ENCODE results near the gene COL1A1. TPM values are rescaled to one million over a fixed set of nuclear protein-coding genes. Genes with fewer than 3 reads are reported as not detected.

The COL1A1 gene
- total and polyA plus RNA-seq, 2 of the 13 experiments (the other 11 are each of a cell fraction or from before 2014, with no cell fraction given) = 0.05 TPM; not detected in 1

GRCh38 chr17:50161023-50161910 lies 40.2 kb downstream of the COL1A1 start (continued):
- TF ChIP-seq ZNF841 (CRISPR knock-in tag; IDR thresholded peaks at IDR 0.05; ENCODE audit: borderline replicate concordance) (no peak), PPARG (CRISPR knock-in tag; conservative IDR thresholded peaks at IDR 0.05) (0 out of 2 replicates have a peak, but pooled peaks have one; percentile 22), ZBTB10 (CRISPR knock-in tag; IDR thresholded peaks at IDR 0.05; ENCODE audit: borderline replicate concordance) (no peak), ZNF10 (CRISPR knock-in tag; IDR thresholded peaks at IDR 0.05; ENCODE audit: borderline replicate concordance, low read depth) (no peak), ZNF816 (CRISPR knock-in tag; IDR thresholded peaks at IDR 0.05; ENCODE audit: borderline replicate concordance) (no peak), KDM5B (CRISPR knock-in tag; IDR thresholded peaks at IDR 0.05; ENCODE audit: borderline replicate concordance) (peak; percentile 64; the same call in 1 of the 2 replicates), ZNF234 (CRISPR knock-in tag; conservative IDR thresholded peaks at IDR 0.05) (no peak; the same call in 1 of the 2 replicates), POGK (CRISPR knock-in tag; conservative IDR thresholded peaks at IDR 0.05) (0 out of 2 replicates have a peak, but pooled peaks have one; percentile 35), ONECUT2 (CRISPR knock-in tag; IDR thresholded peaks at IDR 0.05) (no peak), ZNF138 (CRISPR knock-in tag; IDR thresholded peaks at IDR 0.05; ENCODE audit: low read depth) (no peak), PHF21A (CRISPR knock-in tag; IDR thresholded peaks at IDR 0.05) (peak; percentile 38; the same call in 1 of the 2 replicates), HNRNPUL1 (IDR thresholded peaks at IDR 0.05; ENCODE audit: low read depth, low read length) (no peak), ZNF12 (CRISPR knock-in tag; IDR thresholded peaks at IDR 0.05) (peak; percentile 45; the same call in 1 of the 2 replicates), XBP1 (CRISPR knock-in tag; IDR thresholded peaks at IDR 0.05) (no peak), MXD3 (CRISPR knock-in tag; IDR thresholded peaks at IDR 0.05) (peak; percentile 43; the same call in 1 of the 2 replicates), ZBTB37 (CRISPR knock-in tag; IDR thresholded peaks at IDR 0.05) (no peak), ZNF878 (CRISPR knock-in tag; IDR thresholded peaks at IDR 0.05) (no peak), PAWR (CRISPR knock-in tag; IDR thresholded peaks at IDR 0.05; ENCODE audit: borderline replicate concordance) (no peak), ZEB1 (IDR thresholded peaks at IDR 0.05; ENCODE audit: insufficient replicate concordance, low read depth) (no peak), PHF8 (CRISPR knock-in tag; IDR thresholded peaks at IDR 0.05) (0 out of 2 replicates have a peak, but pooled peaks have one; percentile 34), TOE1 (CRISPR knock-in tag; IDR thresholded peaks at IDR 0.05) (no peak), NAIF1 (CRISPR knock-in tag; IDR thresholded peaks at IDR 0.05; ENCODE audit: borderline replicate concordance) (no peak), ZNF251 (CRISPR knock-in tag; IDR thresholded peaks at IDR 0.05) (no peak), SATB2 (CRISPR knock-in tag; IDR thresholded peaks at IDR 0.05) (no peak)
